Loucy (cell line): ENCODE measurements around the gene TBC1D22A.

Source experiments
- H2AFZ ChIP-seq: fragments of 200-600 bp; sonication (generic); 2 replicates; pipeline ENCODE4 v1.6.0; 2016; ENCODE audit warnings: antibody characterized with exemption, mild to moderate bottlenecking, low read length, moderate library complexity
- H3F3A ChIP-seq: fragments of 200-600 bp; 2 replicates; pipeline ENCODE4 v1.6.0; 2016; ENCODE audit warnings: antibody characterized with exemption, low read depth, mild to moderate bottlenecking
- H3K27me3 ChIP-seq: fragments of 200-600 bp; sonication (generic); 2 replicates; pipeline ENCODE4 v1.6.1; 2014; ENCODE audit warnings: low read length, mild to moderate bottlenecking; ENCODE audit not compliant: insufficient read depth, poor library complexity, severe bottlenecking
- H3K36me3 ChIP-seq: fragments of 200-600 bp; sonication (generic); 2 replicates; pipeline ENCODE4 v1.6.1; 2016; ENCODE audit warnings: low read length; ENCODE audit not compliant: insufficient read depth
- H3K4me1 ChIP-seq: fragments of 200-600 bp; sonication (generic); 2 replicates; pipeline ENCODE4 v1.5.1; 2014; ENCODE audit warnings: low read length, mild to moderate bottlenecking; ENCODE audit not compliant: insufficient read depth, poor library complexity, severe bottlenecking
- H3K4me2 ChIP-seq: fragments of 200-600 bp; sonication (generic); 2 replicates; pipeline ENCODE4 v1.6.0; 2014; ENCODE audit warnings: antibody characterized with exemption, low read length, low read depth, mild to moderate bottlenecking; ENCODE audit not compliant: poor library complexity, severe bottlenecking
- H3K4me3 ChIP-seq: fragments of 200-600 bp; sonication (generic); 2 replicates; pipeline ENCODE4 v1.5.1; 2014; ENCODE audit warnings: low read length, mild to moderate bottlenecking, mixed read lengths; ENCODE audit not compliant: poor library complexity, severe bottlenecking
- H3K79me2 ChIP-seq: fragments of 200-600 bp; sonication (generic); 2 replicates; pipeline ENCODE4 v1.6.1; 2014; ENCODE audit warnings: low read length; ENCODE audit not compliant: insufficient read depth
- H3K9ac ChIP-seq: fragments of 200-600 bp; sonication (generic); 2 replicates; pipeline ENCODE4 v1.6.0; 2014; ENCODE audit warnings: mild to moderate bottlenecking, low read depth, low read length, moderate library complexity; ENCODE audit not compliant: poor library complexity, severe bottlenecking
- H3K9me2 ChIP-seq: fragments of 200-600 bp; sonication (generic); replicated peaks from 2 replicates; pipeline ENCODE4 v1.6.1; 2016; ENCODE audit warnings: low read depth, low read length, mixed read lengths
- H3K9me3 ChIP-seq: fragments of 200-600 bp; sonication (generic); 2 replicates; pipeline ENCODE4 v1.6.1; 2014; ENCODE audit warnings: mild to moderate bottlenecking, antibody characterized with exemption, low read length, low read depth; ENCODE audit not compliant: insufficient read depth
- H4K20me1 ChIP-seq: fragments of 200-600 bp; sonication (generic); 2 replicates; pipeline ENCODE4 v1.6.0; 2014; ENCODE audit warnings: antibody characterized with exemption, low read length, mild to moderate bottlenecking; ENCODE audit not compliant: insufficient read depth, poor library complexity, severe bottlenecking
- EZH2phosphoT487 ChIP-seq: fragments of 200-600 bp; IDR thresholded peaks from 2 replicates; pipeline ENCODE4 v1.6.1; 2018; ENCODE audit warnings: antibody characterized with exemption, mild to moderate bottlenecking, moderate library complexity, borderline replicate concordance
- TF ChIP-seq, protein P1 (sequence below): fragments of 200-600 bp; sonication (generic); conservative IDR thresholded peaks from 2 replicates; pipeline ENCODE4 v1.5.1; 2014; ENCODE audit warnings: mild to moderate bottlenecking, antibody characterized with exemption, low read length

Gene TBC1D22A

GRCh38 chr22:47159592-47159991 lies 397.1 kb downstream of the TBC1D22A start:
- no peak overlapping the region for H2AFZ ChIP-seq
- no peaks in the 10 kb centered on the region for H4K20me1 ChIP-seq
- H3K27me3 ChIP-seq: no peaks in the 10 kb centered on the region
- H3K9me3 ChIP-seq: no peaks in the 10 kb centered on the region
- H3K4me1 ChIP-seq: no peaks in the 10 kb centered on the region
- H3K9me2 ChIP-seq: no peaks in the 10 kb centered on the region
- H3K36me3 ChIP-seq: peaks cover 15% of the 10 kb centered on the region; the same call in 1 of the 2 replicates
- H3K4me2 ChIP-seq: no peak overlapping the region
- H3K79me2 ChIP-seq: no peaks in the 10 kb centered on the region; the same call in 1 of the 2 replicates
- no peak for TF ChIP-seq EZH2phosphoT487
- TF ChIP-seq, protein P1, sequence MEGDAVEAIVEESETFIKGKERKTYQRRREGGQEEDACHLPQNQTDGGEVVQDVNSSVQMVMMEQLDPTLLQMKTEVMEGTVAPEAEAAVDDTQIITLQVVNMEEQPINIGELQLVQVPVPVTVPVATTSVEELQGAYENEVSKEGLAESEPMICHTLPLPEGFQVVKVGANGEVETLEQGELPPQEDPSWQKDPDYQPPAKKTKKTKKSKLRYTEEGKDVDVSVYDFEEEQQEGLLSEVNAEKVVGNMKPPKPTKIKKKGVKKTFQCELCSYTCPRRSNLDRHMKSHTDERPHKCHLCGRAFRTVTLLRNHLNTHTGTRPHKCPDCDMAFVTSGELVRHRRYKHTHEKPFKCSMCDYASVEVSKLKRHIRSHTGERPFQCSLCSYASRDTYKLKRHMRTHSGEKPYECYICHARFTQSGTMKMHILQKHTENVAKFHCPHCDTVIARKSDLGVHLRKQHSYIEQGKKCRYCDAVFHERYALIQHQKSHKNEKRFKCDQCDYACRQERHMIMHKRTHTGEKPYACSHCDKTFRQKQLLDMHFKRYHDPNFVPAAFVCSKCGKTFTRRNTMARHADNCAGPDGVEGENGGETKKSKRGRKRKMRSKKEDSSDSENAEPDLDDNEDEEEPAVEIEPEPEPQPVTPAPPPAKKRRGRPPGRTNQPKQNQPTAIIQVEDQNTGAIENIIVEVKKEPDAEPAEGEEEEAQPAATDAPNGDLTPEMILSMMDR: no peak
- H3K4me3 ChIP-seq: no peak overlapping the region
- H3F3A ChIP-seq: no peaks in the 10 kb centered on the region
- H3K9ac ChIP-seq: no peak overlapping the region

GRCh38 chr22:47160141-47160541 lies 397.7 kb downstream of the TBC1D22A start:
- no peak overlapping the region for H3K4me3 ChIP-seq
- H3K9ac ChIP-seq: no peak overlapping the region
- no peaks in the 10 kb centered on the region for H3K9me3 ChIP-seq
- H3F3A ChIP-seq: no peaks in the 10 kb centered on the region
- H3K27me3 ChIP-seq: no peaks in the 10 kb centered on the region
- H3K4me2 ChIP-seq: no peak overlapping the region
- H3K36me3 ChIP-seq: peaks cover 15% of the 10 kb centered on the region; the same call in 1 of the 2 replicates
- TF ChIP-seq, protein P1: no peak
- TF ChIP-seq EZH2phosphoT487: no peak
- H4K20me1 ChIP-seq: no peaks in the 10 kb centered on the region
- no peak overlapping the region for H2AFZ ChIP-seq
- H3K4me1 ChIP-seq: no peaks in the 10 kb centered on the region
- no peaks in the 10 kb centered on the region for H3K9me2 ChIP-seq
- no peaks in the 10 kb centered on the region; the same call in 1 of the 2 replicates for H3K79me2 ChIP-seq

DNA sequence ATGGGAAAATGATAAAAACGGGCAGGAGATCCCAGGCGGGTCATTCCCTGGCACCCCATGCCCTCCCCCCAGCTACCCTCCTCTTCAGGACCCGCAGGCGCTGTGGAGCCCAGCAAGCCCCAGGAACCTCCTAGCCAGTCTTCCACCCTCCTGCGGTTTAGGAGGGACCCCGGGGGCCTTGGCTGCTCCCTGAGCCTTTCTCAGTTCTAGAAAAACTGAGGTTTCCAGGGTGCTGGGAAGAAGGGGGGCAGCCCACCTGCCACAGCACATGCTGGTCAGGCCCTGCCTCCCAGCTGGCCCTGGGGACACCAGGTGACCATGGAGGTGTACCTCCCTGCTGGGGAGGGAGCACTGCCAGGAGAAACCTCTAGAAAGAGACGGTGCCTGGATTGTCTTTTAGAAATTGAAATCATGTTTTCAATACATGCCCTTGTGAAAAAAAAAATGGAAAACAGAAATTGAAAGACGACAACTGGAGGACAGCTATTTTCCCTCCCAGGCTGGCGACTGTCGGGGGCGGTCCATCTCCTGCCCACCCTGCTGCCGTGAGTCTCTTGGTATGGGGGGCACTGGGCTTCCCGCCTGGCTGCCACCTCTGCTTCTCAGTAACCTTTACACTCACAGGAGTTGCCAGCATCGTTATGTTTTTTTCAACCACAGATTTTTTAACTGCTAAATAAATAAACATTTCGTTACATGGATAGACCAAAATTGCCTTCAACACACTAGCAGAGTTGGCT lies 398.5 kb downstream of the TBC1D22A start:
- TF ChIP-seq EZH2phosphoT487: no peak
- TF ChIP-seq, protein P1: no peak
- Histone ChIP-seq H3K4me3 (no peak overlapping the region), H3K79me2 (no peaks in the 10 kb centered on the region; the same call in 1 of the 2 replicates), H4K20me1 (no peaks in the 10 kb centered on the region), H3K4me2 (no peak overlapping the region), H2AFZ (no peak overlapping the region), H3K27me3 (no peaks in the 10 kb centered on the region), H3K9ac (no peak overlapping the region), H3K9me2 (no peaks in the 10 kb centered on the region), H3K9me3 (no peaks in the 10 kb centered on the region), H3K36me3 (peaks cover 15% of the 10 kb centered on the region; the same call in 1 of the 2 replicates), H3K4me1 (no peaks in the 10 kb centered on the region), H3F3A (no peaks in the 10 kb centered on the region)
